HG02943 (cell line): ENCODE results near the gene NCK2.

Source experiments
- ATAC-seq: cut with Tn5 transposase; IDR thresholded peaks from one replicate; pipeline ENCODE4 v1.9.1; 2021; ENCODE audit warnings: mild to moderate bottlenecking, low read depth, moderate library complexity; ENCODE audit not compliant: unreplicated experiment

Gene NCK2

GRCh38 chr2:105866216-105867185 lies 121.8 kb downstream of the NCK2 start:
- no peak for ATAC-seq

GRCh38 chr2:105867587-105867986 lies 122.9 kb downstream of the NCK2 start:
- no peak for ATAC-seq

- ATAC-seq = no peak
These were observed 123.3 kb downstream of the NCK2 start for GRCh38 chr2:105868060-105868459.

- no peak for ATAC-seq
These were observed 124.6 kb downstream of the NCK2 start for GRCh38 chr2:105869341-105869740.

- no peak for ATAC-seq
These were observed 125.3 kb downstream of the NCK2 start for GRCh38 chr2:105870062-105870461.

GRCh38 chr2:105870858-105871257 lies 126.1 kb downstream of the NCK2 start:
- no peak for ATAC-seq

- ATAC-seq = no peak
These were observed 127.5 kb downstream of the NCK2 start for GRCh38 chr2:105872142-105872728.

- ATAC-seq = no peak
These were observed 128.1 kb downstream of the NCK2 start for GRCh38 chr2:105872830-105873229.

GRCh38 chr2:105873281-105873680 lies 128.6 kb downstream of the NCK2 start:
- ATAC-seq = no peak

- ATAC-seq = peak; percentile 75
These were observed 129.0 kb downstream of the NCK2 start for GRCh38 chr2:105873721-105874120.

GRCh38 chr2:105874466-105874865 lies 129.8 kb downstream of the NCK2 start:
- ATAC-seq = no peak

- no peak for ATAC-seq
These were observed 130.5 kb downstream of the NCK2 start for GRCh38 chr2:105875241-105875640.

- ATAC-seq = no peak
These were observed 131.5 kb downstream of the NCK2 start for GRCh38 chr2:105876191-105876590.

GRCh38 chr2:105877945-105878344 lies 133.2 kb downstream of the NCK2 start:
- no peak for ATAC-seq

- no peak for ATAC-seq
These were observed 134.5 kb downstream of the NCK2 start for GRCh38 chr2:105879106-105879802.

- ATAC-seq = no peak
These were observed 135.1 kb downstream of the NCK2 start for GRCh38 chr2:105879803-105880300.

- ATAC-seq = no peak
These were observed 135.9 kb downstream of the NCK2 start for GRCh38 chr2:105880637-105881036.

- no peak for ATAC-seq
These were observed 136.8 kb downstream of the NCK2 start for GRCh38 chr2:105881286-105882136.

- no peak for ATAC-seq
These were observed 137.6 kb downstream of the NCK2 start for GRCh38 chr2:105882341-105882740.

- ATAC-seq = no peak
These were observed 138.3 kb downstream of the NCK2 start for GRCh38 chr2:105882920-105883435.
